Stimulated activated CD8-positive, alpha-beta memory T cell treated with anti-CD3 and anti-CD28 coated beads, Interleukin-15, amount 100 ng/mL, for 24 hours (primary cell): ENCODE results near the gene SPPL3.
"Not testable (repeated sequence)": the region's sequence is repeated elsewhere in the genome, so short reads cannot be mapped to it uniquely, and the experiment has no call there.

Source experiments
- DNase-seq: peaks from one replicate; pipeline ENCODE4 v3.0.0-alpha.2; 2020; ENCODE audit warnings: low read depth

The SPPL3 gene, protein sequence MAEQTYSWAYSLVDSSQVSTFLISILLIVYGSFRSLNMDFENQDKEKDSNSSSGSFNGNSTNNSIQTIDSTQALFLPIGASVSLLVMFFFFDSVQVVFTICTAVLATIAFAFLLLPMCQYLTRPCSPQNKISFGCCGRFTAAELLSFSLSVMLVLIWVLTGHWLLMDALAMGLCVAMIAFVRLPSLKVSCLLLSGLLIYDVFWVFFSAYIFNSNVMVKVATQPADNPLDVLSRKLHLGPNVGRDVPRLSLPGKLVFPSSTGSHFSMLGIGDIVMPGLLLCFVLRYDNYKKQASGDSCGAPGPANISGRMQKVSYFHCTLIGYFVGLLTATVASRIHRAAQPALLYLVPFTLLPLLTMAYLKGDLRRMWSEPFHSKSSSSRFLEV

DNA sequence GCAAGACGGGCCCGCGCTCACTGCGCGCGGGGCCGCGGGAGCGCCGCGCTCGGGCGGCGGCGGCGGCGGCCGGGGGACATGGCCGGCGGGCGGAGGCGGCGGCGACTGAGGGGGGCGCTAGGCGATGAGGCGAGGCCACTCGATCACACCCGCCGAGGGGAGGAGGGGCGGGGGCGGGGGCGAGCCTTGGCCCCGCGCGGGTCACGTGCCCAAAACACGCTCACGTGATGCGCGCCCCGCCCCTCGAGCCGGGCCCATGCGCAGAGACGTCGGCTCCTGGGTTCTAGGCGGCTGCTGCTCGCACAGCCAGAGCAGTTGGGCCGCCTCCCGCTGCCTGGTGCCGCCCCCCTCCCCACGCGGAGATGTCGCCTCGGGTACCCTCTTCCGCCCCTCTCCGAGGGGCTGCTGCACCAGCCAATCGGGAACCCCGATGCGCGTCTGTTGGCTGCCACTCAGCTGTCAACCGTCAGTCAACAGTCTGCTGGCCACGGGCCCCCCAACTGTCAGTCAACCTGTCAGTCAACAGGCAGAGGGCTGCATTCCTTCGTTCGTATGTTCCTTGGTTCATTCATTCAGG is at the start of gene SPPL3:
Gene SPPL3 (minus strand): TSS at position 162 of the 577 bp plus-strand sequence. CDS start 491 bp downstream, outside the sequence.
- peak; percentile 89 for DNase-seq

DNA sequence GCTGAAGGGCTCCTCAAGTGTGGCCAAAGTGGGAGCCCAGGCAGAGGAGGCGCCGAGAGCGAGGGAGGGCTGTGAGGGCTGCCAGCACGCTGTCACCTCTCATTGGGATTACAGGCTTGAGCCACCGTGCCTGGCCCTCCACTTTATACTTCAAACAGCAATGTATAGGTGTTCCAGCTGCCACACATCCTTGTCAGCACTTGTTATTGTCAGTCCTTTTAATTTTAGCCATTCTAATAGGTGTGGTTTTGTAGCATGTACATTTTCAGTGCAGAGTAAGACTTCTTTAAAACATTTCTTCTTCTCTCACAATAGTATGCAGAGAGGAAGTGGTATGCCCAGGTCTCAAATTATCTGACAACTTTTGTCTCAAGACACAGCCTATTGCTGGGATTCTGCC is 46.6 kb upstream of the SPPL3 start:
- DNase-seq = no peak

DNA sequence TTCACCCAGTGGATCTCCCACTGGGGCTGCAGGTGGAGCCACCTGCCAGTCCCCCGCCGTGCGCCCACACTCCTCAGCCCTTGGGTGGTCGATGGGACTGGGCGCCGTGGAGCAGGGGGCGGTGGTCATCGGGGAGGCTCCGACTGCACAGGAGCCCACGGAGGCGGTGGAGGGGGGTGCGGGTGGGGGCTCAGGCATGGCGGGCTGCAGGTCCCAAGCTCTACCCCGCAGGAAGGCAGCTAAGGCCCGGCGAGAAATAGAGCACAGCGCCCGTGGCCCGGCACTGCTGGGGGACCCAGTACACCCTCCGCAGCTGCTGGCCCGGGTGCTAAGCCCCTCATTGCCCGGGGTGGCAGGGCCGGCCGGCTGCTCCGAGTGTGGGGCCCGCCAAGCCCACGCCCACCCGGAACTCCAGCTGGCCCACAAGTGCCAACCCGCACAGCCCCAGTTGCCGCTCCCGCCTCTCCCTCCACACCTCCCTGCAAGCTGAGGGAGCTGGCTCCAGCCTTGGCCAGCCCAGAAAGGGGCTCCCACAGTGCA is 46.2 kb upstream of the SPPL3 start:
- DNase-seq = not testable (repeated sequence)

DNA sequence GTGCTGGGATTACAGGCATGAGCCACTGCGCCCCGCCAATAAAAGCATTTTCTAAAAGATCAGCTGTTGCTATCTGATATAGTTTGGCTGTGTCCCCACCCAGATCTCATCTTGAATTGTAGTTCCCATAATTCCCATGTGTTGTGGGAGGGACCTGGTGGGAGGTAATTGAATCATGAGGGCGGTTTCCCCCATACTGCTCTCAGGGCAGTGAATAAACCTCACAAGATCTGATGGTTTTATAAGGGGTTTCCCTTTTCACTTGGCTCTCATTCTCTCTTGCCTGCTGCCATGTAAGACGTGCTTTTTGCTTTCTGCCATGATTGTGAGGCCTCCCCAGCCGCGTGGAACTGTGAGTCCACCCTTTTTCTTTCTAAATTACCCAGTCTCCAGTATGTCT is 41.4 kb upstream of the SPPL3 start:
- not testable (repeated sequence) for DNase-seq

DNA sequence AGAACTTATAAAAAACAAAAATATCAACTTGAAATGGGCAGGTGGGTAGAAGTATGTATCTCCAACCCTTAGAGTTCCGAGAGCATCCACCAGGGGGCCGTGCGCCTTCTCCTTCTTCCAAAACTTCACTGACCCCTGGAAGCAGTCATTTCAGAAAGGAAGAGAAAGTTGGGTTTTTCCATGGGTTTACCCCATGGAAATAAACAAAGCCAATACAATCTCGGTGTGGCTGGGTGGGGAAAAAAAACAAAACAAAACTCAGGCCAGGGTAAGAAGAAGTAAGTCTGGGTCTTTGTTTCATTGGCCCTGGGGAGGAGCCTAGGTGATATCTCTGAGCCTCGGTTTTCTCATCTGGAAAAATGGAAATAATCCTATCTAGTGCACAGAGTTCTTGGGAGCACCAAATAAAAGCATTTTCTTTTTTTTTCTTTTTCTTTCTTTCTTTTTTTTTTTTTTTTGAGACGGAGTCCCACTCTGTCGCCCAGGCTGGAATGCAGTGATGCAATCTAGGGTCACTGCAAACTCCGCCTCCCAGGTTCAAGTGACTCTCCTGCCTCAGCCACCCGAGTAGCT is 40.6 kb upstream of the SPPL3 start:
- peak; percentile 43 for DNase-seq

DNA sequence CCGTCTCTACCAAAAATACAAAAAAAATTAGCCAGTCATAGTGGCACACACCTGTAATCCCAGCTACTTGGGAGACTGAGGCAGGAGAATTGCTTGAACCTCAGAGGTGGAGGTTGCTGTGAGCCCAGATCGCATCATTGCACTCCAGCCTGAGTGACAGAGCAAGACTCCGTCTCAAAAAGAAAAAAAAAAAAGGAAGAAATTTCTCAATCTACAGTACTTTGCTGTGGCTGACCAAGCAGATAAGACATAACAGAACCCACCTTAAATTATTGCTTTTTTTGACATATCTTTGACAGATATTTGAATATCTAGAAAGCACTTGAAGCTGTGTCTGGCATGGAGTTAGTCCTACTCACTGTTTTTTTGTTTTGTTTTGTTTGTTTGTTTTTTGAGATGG is 39.3 kb upstream of the SPPL3 start:
- no peak for DNase-seq

DNA sequence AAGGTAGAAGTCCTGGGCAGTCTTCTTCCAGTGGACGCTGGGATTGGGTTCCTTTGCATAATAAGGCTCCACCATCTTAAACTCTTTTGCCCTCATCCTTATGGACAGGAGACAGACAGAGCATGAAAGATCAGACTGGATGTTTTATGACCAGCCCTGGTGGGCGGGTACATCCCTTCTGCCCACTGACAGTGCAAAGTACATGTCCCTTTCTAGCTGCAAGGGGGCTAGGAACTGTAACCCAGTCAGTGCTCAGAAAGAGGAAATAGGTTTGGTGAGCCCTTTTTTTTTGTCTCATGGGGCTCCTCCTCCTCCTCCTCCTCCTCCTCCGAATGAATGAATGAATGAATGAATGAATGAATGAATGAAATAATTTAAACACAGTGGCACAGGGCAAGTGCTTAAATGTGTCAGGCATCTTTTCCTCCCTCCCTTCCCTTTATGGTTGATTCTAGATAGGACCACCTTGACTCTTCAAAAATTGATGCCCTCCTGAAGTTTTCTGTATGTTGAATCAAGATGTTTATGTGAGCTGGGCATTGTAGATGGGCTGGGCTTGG is 37.8 kb upstream of the SPPL3 start:
- no peak for DNase-seq

DNA sequence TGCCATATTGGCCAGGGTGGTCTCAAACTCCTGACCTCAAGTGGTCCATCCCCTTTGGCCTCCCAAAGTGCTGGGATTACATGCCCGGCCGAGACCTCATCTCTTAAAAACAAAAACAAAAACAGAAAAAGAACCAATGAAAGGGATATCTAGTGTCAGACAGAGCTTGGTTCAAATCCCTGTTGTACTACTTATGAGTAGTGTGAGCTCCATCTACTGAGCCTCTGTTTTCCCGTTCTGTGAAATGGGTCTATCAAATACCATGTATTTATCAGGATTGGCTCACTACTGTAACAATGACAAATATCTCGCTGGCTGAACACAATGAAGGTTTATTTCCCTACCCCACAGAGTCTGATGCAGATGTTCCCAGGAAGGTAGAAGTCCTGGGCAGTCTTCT is 37.3 kb upstream of the SPPL3 start:
- DNase-seq = no peak

DNA sequence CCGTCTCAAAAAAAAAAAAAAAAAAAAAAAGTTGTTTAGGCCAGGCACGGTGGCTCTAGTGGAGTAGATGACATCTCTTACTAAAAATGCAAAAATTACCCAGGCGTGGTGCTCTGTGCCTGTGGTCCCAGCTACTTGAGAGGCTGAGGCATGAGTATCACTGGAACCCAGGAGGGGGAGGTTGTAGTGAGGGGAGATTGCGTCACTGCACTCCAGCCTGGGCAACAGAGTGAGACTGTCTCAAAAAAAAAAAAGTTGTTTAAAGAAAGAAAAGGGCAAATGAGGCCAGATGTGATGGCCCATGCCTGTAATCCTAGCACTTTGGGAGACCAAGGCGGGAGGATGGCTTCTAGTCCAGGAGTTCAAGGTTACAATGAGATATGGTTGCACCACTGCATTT is 36.6 kb upstream of the SPPL3 start:
- no peak for DNase-seq

DNA sequence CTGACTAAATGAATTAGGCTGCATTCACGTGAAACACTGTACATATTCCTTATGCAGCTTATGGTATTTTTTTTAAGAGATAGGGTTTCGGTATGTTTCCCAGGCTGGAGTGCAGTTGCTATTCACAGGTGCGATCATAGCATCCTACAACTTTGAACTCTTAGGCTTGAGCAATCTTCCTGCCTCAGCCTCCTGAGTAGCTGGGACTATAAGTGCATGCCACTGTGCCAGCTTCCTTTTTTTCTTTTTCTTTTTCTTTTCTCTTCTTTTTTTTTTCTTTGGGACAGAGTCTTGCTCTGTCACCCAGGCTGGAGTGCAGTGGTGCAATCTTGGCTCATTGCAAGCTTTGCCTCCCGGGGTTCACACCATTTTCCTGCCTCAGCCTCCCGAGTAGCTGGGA is 35.8 kb upstream of the SPPL3 start:
- DNase-seq = no peak

DNA sequence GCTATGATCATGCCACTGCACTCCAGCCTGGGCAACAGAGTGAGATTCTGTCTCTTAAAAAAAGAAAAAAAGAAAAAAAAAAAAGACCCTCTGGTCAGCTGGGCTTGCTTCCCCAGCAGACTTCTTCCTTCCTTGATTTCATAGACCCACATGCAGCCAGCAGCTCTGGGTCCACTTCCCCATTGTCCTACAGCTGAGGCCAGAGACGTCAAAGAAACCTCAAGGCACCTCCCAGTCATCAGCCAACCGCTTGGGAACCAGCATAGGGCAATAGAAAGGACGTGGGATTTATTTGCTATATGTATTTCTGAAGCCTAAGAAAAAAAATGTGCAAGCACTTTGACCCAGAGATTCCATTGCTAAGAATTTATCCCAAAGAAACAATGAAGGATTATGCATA is 35.4 kb upstream of the SPPL3 start:
- DNase-seq = no peak

DNA sequence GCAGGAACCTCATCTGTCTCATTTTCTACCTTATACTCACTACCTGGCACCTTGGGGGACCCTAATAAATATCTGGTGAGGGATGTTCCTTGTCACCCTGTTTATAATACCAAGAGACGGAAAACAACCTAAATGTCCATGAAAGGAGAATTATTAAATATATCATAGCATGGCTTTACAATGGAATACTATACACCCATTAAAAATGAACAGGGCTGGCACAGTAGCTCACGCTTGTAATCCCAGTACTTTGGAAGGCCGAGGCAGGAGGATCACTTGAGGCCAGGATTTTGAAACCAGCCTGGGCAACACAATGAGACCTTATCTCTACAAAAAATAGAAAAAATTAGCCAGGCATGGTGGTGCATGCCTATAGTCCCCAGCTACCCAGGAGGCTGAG is 34.3 kb upstream of the SPPL3 start:
- no peak for DNase-seq

DNA sequence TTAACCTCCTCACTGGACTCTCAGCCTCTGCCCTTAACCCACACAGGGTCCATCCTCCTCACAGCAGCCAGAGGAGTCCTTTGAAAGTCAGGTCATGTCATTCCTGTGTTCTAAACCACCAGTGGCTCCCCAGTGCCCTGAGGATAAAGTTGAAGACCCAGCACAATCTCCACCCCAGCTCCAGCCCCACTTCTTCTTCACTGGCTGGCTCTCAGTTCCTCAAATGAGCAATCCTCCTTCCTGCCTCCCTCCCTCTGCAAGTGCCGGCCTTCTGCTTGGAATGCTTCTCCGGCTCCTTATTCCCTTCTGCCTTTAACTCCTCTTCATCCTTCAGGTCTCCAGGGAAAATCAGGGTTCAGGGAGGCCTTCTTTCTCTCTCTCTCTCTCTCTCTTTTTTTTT is 32.0 kb upstream of the SPPL3 start:
- no peak for DNase-seq

DNA sequence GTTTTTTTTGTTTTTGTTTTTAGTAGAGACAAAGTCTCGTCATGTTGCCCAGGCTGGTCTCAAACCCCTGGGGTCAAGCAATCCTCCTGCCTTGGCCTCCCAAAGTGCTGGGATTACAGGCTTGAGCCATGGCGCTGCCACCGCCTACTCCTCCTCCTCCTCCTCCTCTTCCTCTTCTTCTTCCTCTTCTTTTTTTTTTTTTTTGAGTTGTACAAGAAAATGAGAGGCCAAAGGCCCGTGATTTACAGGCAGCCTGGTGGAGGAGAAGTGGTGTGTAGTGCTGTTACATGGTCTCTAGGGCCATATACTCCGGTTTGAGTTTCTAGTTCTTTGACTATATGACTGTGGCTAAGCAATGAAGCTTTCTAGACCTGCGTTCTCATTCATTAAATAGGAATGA is 29.6 kb upstream of the SPPL3 start:
- DNase-seq = no peak

DNA sequence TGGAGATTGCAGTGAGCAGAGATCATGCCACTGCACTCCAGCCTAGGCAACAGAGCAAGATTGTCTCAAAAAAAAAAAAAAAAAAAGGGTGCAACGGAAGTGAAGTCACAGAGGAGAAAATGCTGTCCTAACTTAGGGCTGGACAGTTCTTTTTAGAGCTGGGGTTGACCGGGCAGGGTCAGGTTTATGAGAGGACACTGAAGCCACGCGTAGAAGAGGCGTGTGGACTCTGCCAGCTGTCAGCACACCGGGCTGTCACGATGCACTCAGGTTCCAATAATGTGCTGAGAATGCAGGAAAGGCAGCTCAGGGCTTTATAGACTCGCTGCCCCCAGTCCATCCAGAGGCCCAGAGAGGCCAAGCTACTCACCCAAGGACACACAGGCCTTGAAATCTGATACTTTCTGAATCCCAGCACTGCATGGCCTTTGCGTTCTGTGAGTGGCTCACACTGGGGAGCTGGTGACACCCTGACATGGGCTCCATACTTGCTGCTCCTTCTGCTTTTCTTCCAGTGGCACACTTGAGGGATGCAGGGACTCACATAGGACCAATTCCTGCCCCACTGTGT is 28.9 kb upstream of the SPPL3 start:
- no peak for DNase-seq

DNA sequence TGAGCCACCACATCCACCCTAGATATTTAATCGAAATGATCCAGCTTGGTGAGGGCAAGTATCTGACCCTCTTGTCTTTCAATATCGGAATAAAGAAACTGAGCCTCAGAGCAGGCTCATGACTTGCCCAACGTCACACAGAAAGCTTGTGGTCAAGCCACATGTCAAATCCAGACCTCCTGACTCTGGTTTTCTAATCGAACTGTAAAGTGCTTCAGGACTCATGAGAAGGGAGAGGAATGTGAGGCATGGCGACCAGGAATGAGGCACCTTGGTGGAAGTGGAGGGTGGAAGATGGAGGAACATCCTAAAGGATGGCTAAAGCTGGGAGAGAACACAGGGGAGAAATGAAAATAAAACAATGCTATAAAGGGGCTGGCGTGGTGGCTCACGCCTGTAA is 27.9 kb upstream of the SPPL3 start:
- DNase-seq = no peak

DNA sequence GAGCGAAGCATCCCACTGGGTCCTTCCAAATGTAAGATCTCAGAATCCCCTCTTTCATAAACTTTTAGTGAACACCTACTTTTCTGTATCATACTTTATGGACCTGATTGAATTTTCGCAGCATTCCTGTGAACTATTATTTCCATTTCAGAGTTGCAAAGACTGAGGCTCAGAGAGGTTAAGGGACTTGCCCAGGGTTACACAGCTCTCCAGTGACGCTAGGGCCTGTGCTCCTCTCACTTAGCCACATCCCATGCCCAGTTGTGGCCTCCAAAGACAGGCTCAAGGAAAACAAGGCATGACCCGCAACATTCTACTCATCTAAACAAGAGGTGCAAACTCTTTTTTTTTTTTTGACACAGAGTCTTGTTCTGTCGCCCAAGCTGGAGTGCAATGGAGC is 25.9 kb upstream of the SPPL3 start:
- DNase-seq = no peak

DNA sequence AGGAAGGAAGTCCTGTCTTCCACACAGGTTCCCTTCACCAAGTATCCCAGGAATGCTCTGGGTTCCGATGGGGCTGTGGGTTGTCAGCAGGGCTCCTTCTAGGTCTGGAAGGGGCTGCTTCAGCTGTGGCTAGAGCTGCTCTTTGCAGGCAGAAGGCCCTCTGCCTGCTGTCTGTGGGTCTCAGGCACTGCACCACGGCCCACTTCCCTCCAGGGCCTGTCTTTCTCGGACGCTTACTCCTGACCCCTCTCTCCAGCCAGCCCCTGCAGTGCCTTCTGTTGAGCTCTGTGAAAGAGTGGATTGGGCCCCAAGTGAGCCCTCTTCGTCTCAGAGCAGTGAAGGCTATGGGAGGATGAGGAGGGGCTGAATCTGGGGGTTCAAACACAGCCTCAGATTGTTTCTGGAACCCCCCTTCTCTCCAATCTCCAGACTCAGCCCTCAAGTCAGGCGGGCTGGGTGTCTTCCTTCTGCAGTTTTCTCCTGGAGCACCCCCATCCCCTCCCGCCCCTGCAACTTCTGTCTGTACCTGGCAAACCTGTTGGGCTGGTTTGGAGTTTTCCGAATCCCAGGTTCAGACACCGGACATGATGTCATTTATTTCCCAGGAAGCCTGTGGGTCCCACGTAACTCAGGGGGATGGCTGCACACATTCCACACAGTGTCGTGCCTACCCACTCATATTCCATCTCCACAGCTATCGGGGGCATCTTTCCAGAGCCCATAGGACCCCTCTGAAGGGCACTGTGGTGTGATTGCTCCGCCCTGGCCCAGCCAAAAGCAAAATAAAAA is 24.9 kb upstream of the SPPL3 start:
- no peak for DNase-seq

DNA sequence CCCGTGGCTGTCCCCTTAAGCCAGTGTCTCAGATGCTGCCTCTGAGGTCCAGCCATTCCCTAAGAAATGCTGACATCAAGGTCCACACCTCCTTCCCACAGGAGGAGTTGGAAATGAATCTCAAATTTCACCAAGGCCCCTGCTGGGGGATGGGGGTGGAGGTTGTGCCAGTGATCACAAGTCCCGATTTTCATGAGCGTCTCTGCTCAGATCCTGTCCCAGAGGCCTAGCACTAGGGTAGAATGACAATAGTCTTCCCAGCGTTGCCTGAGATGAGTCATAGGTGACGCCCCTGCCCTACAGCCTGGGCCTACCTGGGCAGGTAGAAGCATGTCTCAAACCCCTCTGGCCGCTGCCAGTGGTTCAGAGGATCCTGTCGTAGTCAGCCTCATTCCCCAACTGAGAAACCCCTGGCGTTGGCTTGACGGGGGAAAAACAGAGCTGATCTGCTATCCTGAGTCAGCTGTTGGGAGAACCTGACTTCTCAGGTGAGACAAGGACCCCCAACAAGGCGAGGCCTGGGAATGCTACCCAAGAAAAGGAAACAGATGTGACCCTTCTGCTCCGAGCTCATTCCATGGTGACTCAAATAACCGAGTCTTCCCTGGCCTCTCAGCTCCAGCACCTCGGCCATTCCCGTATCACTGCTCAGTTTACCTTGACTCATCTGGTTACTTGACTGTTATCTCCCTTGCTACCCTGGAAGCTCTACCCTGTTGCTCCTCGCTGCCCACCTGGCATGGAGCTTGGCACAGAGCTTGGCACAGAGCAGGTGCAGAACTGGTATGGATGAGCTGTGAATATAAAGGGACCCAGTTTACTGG is 21.8 kb upstream of the SPPL3 start:
- DNase-seq = no peak

DNA sequence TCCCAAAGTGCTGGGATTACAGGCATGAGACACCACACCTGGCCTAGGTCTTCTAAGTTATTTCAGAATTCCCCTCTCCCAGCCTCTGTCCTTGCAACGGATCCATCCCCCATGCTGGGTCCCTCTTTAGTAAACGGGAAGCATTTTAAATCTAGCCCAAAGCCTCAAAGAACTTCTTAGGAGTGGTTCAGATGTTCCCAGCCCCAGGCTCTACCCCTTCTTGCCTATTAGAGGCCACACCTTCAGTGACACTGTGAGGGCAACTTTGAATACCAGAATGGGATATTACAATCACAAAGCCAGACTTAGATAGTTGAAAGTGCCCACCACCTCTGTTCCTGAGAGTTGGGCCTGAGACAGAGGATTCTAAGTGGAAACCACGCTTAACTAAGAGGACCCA is 18.1 kb upstream of the SPPL3 start:
- no peak for DNase-seq

DNA sequence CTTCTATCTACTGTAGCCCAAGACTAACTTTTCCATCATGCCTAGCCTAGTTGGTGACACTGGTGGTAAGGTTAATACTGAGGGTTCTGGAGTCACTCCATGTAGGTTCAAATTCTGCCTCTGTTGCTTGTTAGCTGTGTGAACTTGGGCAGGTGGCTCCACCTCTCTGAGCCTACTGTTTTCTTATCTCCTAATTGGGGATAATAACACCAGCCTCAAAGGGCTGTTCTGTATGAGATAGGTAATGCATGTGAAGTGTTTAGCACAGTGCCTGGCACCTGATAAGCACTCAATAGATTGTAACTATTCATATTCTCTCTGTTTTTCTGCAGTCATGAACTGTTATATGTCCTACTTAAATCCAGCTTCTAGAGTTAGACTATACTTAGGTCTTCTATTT is 17.5 kb upstream of the SPPL3 start:
- DNase-seq = no peak
